Keratinocyte (primary cell): Measurements from ENCODE around the gene PDE4C. TPM values are rescaled to one million over a fixed set of nuclear protein-coding genes. Genes with fewer than 3 reads are reported as not detected.

ENCODE experiments used
- DNase-seq: peaks from one replicate; pipeline ENCODE4 v3.0.0-alpha.2; 2011; ENCODE audit warnings: low read depth, missing footprints, low spot score
- FAIRE-seq: peaks from 2 replicates; lab custom pipeline; 2011; peaks lifted over from hg19 to GRCh38; lab: Jason Lieb, UNC
- H2AFZ ChIP-seq: 2 replicates; pipeline ENCODE4 v1.6.0; 2012; ENCODE audit warnings: low read length, control low read depth, inconsistent platforms; ENCODE audit not compliant: control insufficient read depth
- H3K27ac ChIP-seq: 2 replicates; pipeline ENCODE4 v1.5.1; 2011; ENCODE audit warnings: low read length; ENCODE audit not compliant: control insufficient read depth, insufficient read depth
- H3K27me3 ChIP-seq: 3 replicates; pipeline ENCODE4 v1.6.0; 2011; ENCODE audit warnings: low read length; ENCODE audit not compliant: control insufficient read depth, insufficient read depth; ENCODE audit errors: extremely low read depth
- H3K36me3 ChIP-seq, 2 experiments: 2 replicates in 1 of 2; 3 replicates in 1 of 2; pipeline ENCODE4 v1.5.1; 2011; ENCODE audit warnings: low read length in 2 of 2, mild to moderate bottlenecking in 1 of 2; ENCODE audit not compliant: control insufficient read depth in 2 of 2, insufficient read depth in 2 of 2; ENCODE audit errors: extremely low read depth in 1 of 2
- H3K4me1 ChIP-seq: 3 replicates; pipeline ENCODE4 v1.5.1; 2011; ENCODE audit warnings: low read length; ENCODE audit not compliant: control insufficient read depth, insufficient read depth; ENCODE audit errors: extremely low read depth
- H3K4me2 ChIP-seq: 3 replicates; pipeline ENCODE4 v1.6.0; 2011; ENCODE audit warnings: low read depth, low read length; ENCODE audit not compliant: control insufficient read depth, insufficient read depth; ENCODE audit errors: extremely low read depth
- H3K4me3 ChIP-seq, 3 experiments: fragments of 200-600 bp in 1 of 3; sonication (generic) in 1 of 3; 2 replicates in 2 of 3; 3 replicates in 1 of 3; pipeline ENCODE4 v1.5.1; 2011 to 2016; ENCODE audit warnings: low read length in 3 of 3, mild to moderate bottlenecking in 3 of 3, control low read depth in 2 of 3, inconsistent platforms in 1 of 3, low read depth in 1 of 3, mixed read lengths in 1 of 3, mixed run types in 1 of 3, moderate library complexity in 1 of 3; ENCODE audit not compliant: control insufficient read depth in 2 of 3, insufficient read depth in 2 of 3; ENCODE audit errors: extremely low read depth in 1 of 3
- H3K79me2 ChIP-seq: 2 replicates; pipeline ENCODE4 v1.6.0; 2012; ENCODE audit warnings: low read length; ENCODE audit not compliant: control insufficient read depth, insufficient read depth
- H3K9ac ChIP-seq: 3 replicates; pipeline ENCODE4 v1.6.0; 2011; ENCODE audit warnings: low read length; ENCODE audit not compliant: control insufficient read depth, insufficient read depth; ENCODE audit errors: extremely low read depth
- H3K9me1 ChIP-seq: 3 replicates; pipeline ENCODE4 v1.6.0; 2011; ENCODE audit warnings: low read length; ENCODE audit not compliant: control insufficient read depth, insufficient read depth; ENCODE audit errors: extremely low read depth
- H3K9me3 ChIP-seq: 2 replicates; pipeline ENCODE4 v1.5.1; 2012; ENCODE audit warnings: low read depth, low read length; ENCODE audit not compliant: control insufficient read depth
- H4K20me1 ChIP-seq: 3 replicates; pipeline ENCODE4 v1.6.0; 2011; ENCODE audit warnings: low read length; ENCODE audit not compliant: control insufficient read depth, insufficient read depth; ENCODE audit errors: extremely low read depth
- CTCF ChIP-seq, 3 experiments: IDR thresholded peaks in 1 of 3; conservative IDR thresholded peaks in 1 of 3; optimal IDR thresholded peaks in 1 of 3; 2 replicates in 2 of 3; 3 replicates in 1 of 3; pipeline versions ENCODE3 to v1.5.1; 2011; ENCODE audit warnings: low read length in 3 of 3, mild to moderate bottlenecking in 3 of 3, moderate library complexity in 2 of 3, control low read depth in 1 of 3, inconsistent platforms in 1 of 3; ENCODE audit not compliant: insufficient read depth in 2 of 3; ENCODE audit errors: extremely low read depth in 1 of 3
- EZH2 ChIP-seq: IDR thresholded peaks from one replicate; pipeline ENCODE4 v1.6.1; 2012; ENCODE audit warnings: inconsistent platforms, mild to moderate bottlenecking, low read length, moderate library complexity
- dilution Hi-C: fragments of 300-500 bp; cut with MboI; formaldehyde crosslinking; loops from one replicate; pipeline ENCODE4 v1.7.0; 2020; ENCODE audit warnings: low sequenced_read_pairs; ENCODE audit not compliant: extremely low pct_ligation_motif_present
- polyA plus RNA-seq, 5 experiments: library from polyadenylated mRNA; depleted of rRNA in 3 of 5; stranded (reverse) in 3 of 5; stranded (forward) in 1 of 5; unstranded in 1 of 5; fragments of >200 nt; gene quantifications; 1 replicate in 1 of 5; 2 replicates in 3 of 5; 3 replicates in 1 of 5; pipeline versions ENCODE4 v1.2.1 to v1.2.3, GENCODE V29; 2011 to 2012; ENCODE audit warnings: missing spikeins in 2 of 5, low read depth in 1 of 5, low replicate concordance in 1 of 5

The PDE4C gene
- polyA plus RNA-seq, 1 donor (not counting 4 experiments of a cell fraction or from before 2014, with no cell fraction given): not detected

DNA sequence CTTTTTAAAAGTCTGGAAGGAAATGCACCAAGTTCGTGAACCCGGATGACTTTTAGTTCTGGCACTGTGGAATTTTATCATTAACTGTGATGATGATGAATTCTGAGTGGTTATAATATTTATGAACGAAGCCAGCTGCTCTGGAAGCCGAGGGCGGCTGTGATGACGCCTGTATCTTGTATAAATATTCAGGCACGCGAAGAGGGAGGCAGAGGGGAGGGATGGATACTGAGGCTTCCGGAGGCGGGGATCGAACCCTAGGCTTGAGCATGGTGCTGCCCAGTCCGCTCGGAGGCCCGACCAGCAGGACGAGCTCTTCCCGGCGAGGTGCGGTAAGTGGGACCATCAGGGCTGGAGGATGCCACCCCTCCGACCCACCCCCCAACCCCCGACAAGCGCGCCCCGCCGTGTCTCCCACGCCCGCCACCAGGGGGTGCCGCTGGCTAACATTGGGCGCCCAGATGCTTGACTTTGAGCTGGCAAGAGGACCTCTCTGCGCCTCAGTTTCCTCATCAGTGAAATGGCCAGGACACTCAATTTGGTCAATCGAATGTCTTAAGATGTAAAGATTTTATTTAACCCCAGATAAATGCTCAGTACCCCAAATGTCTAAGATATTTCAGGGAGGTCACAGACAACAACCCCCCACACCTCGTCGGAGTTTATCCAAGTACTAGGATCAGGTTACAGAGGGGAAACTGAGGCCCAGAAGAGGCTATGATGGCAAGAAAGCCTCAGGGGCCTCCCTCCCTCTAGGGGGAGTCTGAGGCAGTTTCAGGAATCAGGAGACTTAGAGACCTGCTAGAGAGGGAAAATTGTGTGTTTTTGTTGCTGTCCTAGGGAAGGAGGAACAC is 17.9 kb downstream of the PDE4C start:
- no peaks in the 10 kb centered on the region for H3K27me3 ChIP-seq
- FAIRE-seq (no peak), DNase-seq (no peak)
- no peaks in the 10 kb centered on the region for H3K79me2 ChIP-seq
- H3K4me1 ChIP-seq: peaks cover 14% of the 10 kb centered on the region
- no peak overlapping the region for H3K4me3 ChIP-seq
- no peak overlapping the region for H3K9ac ChIP-seq
- no peaks in the 10 kb centered on the region for H3K9me3 ChIP-seq
- no peak for TF ChIP-seq EZH2
- peak in 2 of 3 experiments; percentile 71 to 81 for TF ChIP-seq CTCF (optimal IDR thresholded peaks at IDR 0.05 in 1 of 3, IDR thresholded peaks at IDR 0.05 in 1 of 3, conservative IDR thresholded peaks at IDR 0.05 in 1 of 3; ENCODE audit: extremely low read depth in 1 of 3, insufficient read depth in 2 of 3, low read length in 3 of 3)
- H3K27ac ChIP-seq: no peak overlapping the region
- H2AFZ ChIP-seq: no peak overlapping the region
- H4K20me1 ChIP-seq: no peaks in the 10 kb centered on the region
- H3K9me1 ChIP-seq: no peaks in the 10 kb centered on the region
- dilution Hi-C loops: no loop called here
- H3K4me2 ChIP-seq: no peak overlapping the region
- no peaks in the 10 kb centered on the region for H3K36me3 ChIP-seq

DNA sequence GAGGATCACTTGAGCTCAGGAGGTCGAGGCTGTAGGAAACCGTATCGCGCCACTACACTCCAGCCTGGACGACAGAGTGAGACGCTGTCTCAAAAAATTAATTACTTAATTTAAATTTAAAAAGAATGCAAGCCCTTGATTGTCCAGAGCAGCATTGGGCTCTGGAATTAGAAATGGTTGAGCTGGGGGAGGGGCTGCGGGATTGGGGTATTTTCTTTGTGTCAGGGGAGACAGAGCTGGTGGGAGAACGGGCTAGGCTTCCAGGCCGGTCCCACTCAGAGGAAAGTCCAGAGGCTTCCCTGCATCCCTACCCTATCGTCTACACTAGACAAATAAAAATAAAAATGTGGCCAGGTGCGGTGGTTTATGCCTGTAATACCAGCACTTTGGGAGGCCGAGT is 20.2 kb downstream of the PDE4C start:
- peaks cover 20% of the 10 kb centered on the region for H3K4me1 ChIP-seq
- no peak for TF ChIP-seq EZH2
- no peak for TF ChIP-seq CTCF (optimal IDR thresholded peaks at IDR 0.05 in 1 of 3, IDR thresholded peaks at IDR 0.05 in 1 of 3, conservative IDR thresholded peaks at IDR 0.05 in 1 of 3; ENCODE audit: extremely low read depth in 1 of 3, insufficient read depth in 2 of 3, low read length in 3 of 3)
- H3K79me2 ChIP-seq: no peaks in the 10 kb centered on the region
- no peaks in the 10 kb centered on the region for H3K9me1 ChIP-seq
- peaks cover 2% of the 10 kb centered on the region for H3K27me3 ChIP-seq
- no peaks in the 10 kb centered on the region for H4K20me1 ChIP-seq
- no peak overlapping the region for H3K27ac ChIP-seq
- no peak overlapping the region for H2AFZ ChIP-seq
- no peak overlapping the region for H3K9ac ChIP-seq
- no peak overlapping the region for H3K4me2 ChIP-seq
- no peak overlapping the region for H3K4me3 ChIP-seq
- FAIRE-seq: no peak
- DNase-seq: no peak
- no peaks in the 10 kb centered on the region for H3K9me3 ChIP-seq
- dilution Hi-C loops: no loop called here
- H3K36me3 ChIP-seq: no peaks in the 10 kb centered on the region
